GM08714 (cell line): Measurements from ENCODE around the gene EPB41L4B.

Experiments
- H3K4me3 ChIP-seq: fragments of 200-500 bp; sonication (Bioruptor generic); 2 replicates; pipeline ENCODE4 v1.5.1; 2014; ENCODE audit warnings: mild to moderate bottlenecking, low read length, inconsistent platforms
- ZNF274 ChIP-seq: IDR thresholded peaks from 2 replicates; pipeline ENCODE4 v1.6.1; 2012; ENCODE audit warnings: mild to moderate bottlenecking, low read depth, low read length

Gene EPB41L4B

GRCh38 chr9:109314011-109314531 is 6.8 kb downstream of the EPB41L4B start:
- no peak for TF ChIP-seq ZNF274
- H3K4me3 ChIP-seq: no peak overlapping the region

- no peak overlapping the region for H3K4me3 ChIP-seq
- TF ChIP-seq ZNF274: no peak
These were observed 7.5 kb downstream of the EPB41L4B start for GRCh38 chr9:109313351-109313750.

GRCh38 chr9:109312783-109313182 is 8.1 kb downstream of the EPB41L4B start:
- TF ChIP-seq ZNF274: no peak
- no peak overlapping the region for H3K4me3 ChIP-seq

- TF ChIP-seq ZNF274: no peak
These were observed 9.1 kb downstream of the EPB41L4B start for GRCh38 chr9:109311731-109312130.

GRCh38 chr9:109311286-109311685 is 9.6 kb downstream of the EPB41L4B start:
- TF ChIP-seq ZNF274: no peak

More at GRCh38 chr9:109311731-109312130, 9.1 kb downstream of the EPB41L4B start:
- H3K4me3 ChIP-seq: no peak overlapping the region

GRCh38 chr9:109310486-109310901 is 10.4 kb downstream of the EPB41L4B start:
- no peak for TF ChIP-seq ZNF274
- no peak overlapping the region for H3K4me3 ChIP-seq

More at GRCh38 chr9:109311286-109311685, 9.6 kb downstream of the EPB41L4B start:
- H3K4me3 ChIP-seq: no peak overlapping the region

- no peak overlapping the region for H3K4me3 ChIP-seq
- TF ChIP-seq ZNF274: no peak
These were observed 11.6 kb downstream of the EPB41L4B start for GRCh38 chr9:109309282-109309681.

- no peak for TF ChIP-seq ZNF274
- H3K4me3 ChIP-seq: no peak overlapping the region
These were observed 13.2 kb downstream of the EPB41L4B start for GRCh38 chr9:109307380-109308240.

- no peak overlapping the region for H3K4me3 ChIP-seq
- no peak for TF ChIP-seq ZNF274
These were observed 15.1 kb downstream of the EPB41L4B start for GRCh38 chr9:109305801-109306200.

- TF ChIP-seq ZNF274: no peak
- H3K4me3 ChIP-seq: no peak overlapping the region
These were observed 16.5 kb downstream of the EPB41L4B start for GRCh38 chr9:109304347-109304746.

- no peak for TF ChIP-seq ZNF274
- H3K4me3 ChIP-seq: no peak overlapping the region
These were observed 17.0 kb downstream of the EPB41L4B start for GRCh38 chr9:109303900-109304299.

- TF ChIP-seq ZNF274: no peak
- no peak overlapping the region for H3K4me3 ChIP-seq
These were observed 18.3 kb downstream of the EPB41L4B start for GRCh38 chr9:109302606-109303005.

GRCh38 chr9:109301012-109301411 is 19.8 kb downstream of the EPB41L4B start:
- no peak overlapping the region for H3K4me3 ChIP-seq
- TF ChIP-seq ZNF274: no peak

GRCh38 chr9:109299891-109300290 is 21.0 kb downstream of the EPB41L4B start:
- TF ChIP-seq ZNF274: no peak
- no peak overlapping the region for H3K4me3 ChIP-seq

GRCh38 chr9:109297899-109298298 is 23.0 kb downstream of the EPB41L4B start:
- no peak for TF ChIP-seq ZNF274
- H3K4me3 ChIP-seq: no peak overlapping the region
